Karpas-422 (cell line): ENCODE results near the gene HAUS8. TPM values are rescaled to one million over a fixed set of nuclear protein-coding genes. Genes with fewer than 3 reads are reported as not detected.

ENCODE experiments used
- DNase-seq: peaks from one replicate; pipeline ENCODE4 v3.0.0-alpha.2; 2015
- H2AFZ ChIP-seq: fragments of 200-600 bp; sonication (generic); 2 replicates; pipeline ENCODE4 v1.6.1; 2014; ENCODE audit warnings: antibody characterized with exemption, low read length, mixed read lengths
- H3K27ac ChIP-seq: fragments of 200-600 bp; sonication (generic); 2 replicates; pipeline ENCODE4 v1.5.1; 2014; ENCODE audit warnings: mild to moderate bottlenecking, low read length, moderate library complexity
- H3K27me3 ChIP-seq: fragments of 200-600 bp; sonication (generic); 2 replicates; pipeline ENCODE4 v1.6.1; 2014; ENCODE audit warnings: low read length, mixed read lengths
- H3K36me3 ChIP-seq: fragments of 200-600 bp; sonication (generic); 2 replicates; pipeline ENCODE4 v1.6.1; 2014; ENCODE audit warnings: low read length, mixed read lengths; ENCODE audit not compliant: insufficient read depth
- H3K4me1 ChIP-seq: fragments of 200-600 bp; sonication (generic); 2 replicates; pipeline ENCODE4 v1.6.1; 2014; ENCODE audit warnings: mild to moderate bottlenecking, low read length, mixed read lengths
- H3K4me2 ChIP-seq: fragments of 200-600 bp; sonication (generic); 2 replicates; pipeline ENCODE4 v1.6.1; 2014; ENCODE audit warnings: low read length, low read depth, mild to moderate bottlenecking; ENCODE audit not compliant: poor library complexity, severe bottlenecking
- H3K4me3 ChIP-seq: fragments of 200-600 bp; sonication (generic); 2 replicates; pipeline ENCODE4 v1.5.1; 2014; ENCODE audit warnings: mild to moderate bottlenecking, antibody characterized with exemption, low read length, mixed read lengths
- H3K79me2 ChIP-seq: fragments of 200-600 bp; sonication (generic); 2 replicates; pipeline ENCODE4 v1.6.1; 2014; ENCODE audit warnings: mild to moderate bottlenecking, low read length, mixed read lengths
- H3K9ac ChIP-seq: fragments of 200-600 bp; sonication (generic); 2 replicates; pipeline ENCODE4 v1.6.0; 2014; ENCODE audit warnings: low read length
- H3K9me2 ChIP-seq: fragments of 200-600 bp; sonication (generic), shearing (Covaris generic); replicated peaks from 2 replicates; pipeline ENCODE4 v1.6.0; 2014; ENCODE audit warnings: mild to moderate bottlenecking, low read length, moderate library complexity; ENCODE audit not compliant: insufficient read depth
- H3K9me3 ChIP-seq: fragments of 300-700, 200-600 bp; sonication (generic); 2 replicates; pipeline ENCODE4 v1.6.1; 2014; ENCODE audit warnings: low read length, mixed read lengths
- H4K20me1 ChIP-seq: fragments of 200-600 bp; sonication (generic); 2 replicates; pipeline ENCODE4 v1.6.1; 2014; ENCODE audit warnings: mild to moderate bottlenecking, antibody characterized with exemption, low read length, low read depth; ENCODE audit not compliant: insufficient read depth
- total RNA-seq: library from RNA; depleted of rRNA; stranded (reverse); fragments of >200 nt; shearing (Covaris generic); gene quantifications from 2 replicates; pipeline ENCODE4 v1.2.3, GENCODE V29; 2014; ENCODE audit warnings: low replicate concordance

HAUS8 gene
- total RNA-seq, 1 experiment from 2014 or later: 17.6 TPM

DNA sequence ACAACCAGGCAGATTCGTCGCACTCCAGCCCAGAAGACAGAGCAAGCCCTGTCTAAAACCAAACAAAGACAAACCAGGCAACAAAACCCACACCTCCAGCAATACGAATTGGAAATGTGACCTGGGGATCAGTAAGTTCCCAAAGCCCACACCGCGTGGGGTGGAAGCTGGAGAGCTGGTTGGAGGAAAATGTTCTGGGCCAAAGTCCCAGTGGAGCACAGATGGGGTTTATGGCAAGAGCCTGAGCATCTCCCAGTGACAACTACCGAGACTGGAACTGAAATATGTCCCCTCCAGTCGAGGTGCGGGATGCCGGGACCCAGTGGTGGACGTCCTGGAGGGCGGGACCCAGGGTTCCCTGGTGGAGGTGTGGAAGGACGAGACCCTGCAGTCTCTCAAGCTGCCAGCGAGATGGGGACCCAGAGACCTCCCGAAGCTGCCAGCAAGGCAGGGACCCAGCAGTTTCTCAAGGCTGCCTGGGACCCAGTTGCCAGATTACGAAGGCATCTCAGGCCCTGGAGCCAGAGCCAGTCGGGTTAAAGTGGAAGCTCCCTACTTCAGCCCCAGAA lies 26.3 kb downstream of the HAUS8 start:
- Histone ChIP-seq H3K79me2 (no peaks in the 10 kb centered on the region), H4K20me1 (no peaks in the 10 kb centered on the region), H2AFZ (no peak overlapping the region), H3K4me2 (no peak overlapping the region), H3K9me2 (no peaks in the 10 kb centered on the region), H3K4me3 (no peak overlapping the region), H3K27ac (no peak overlapping the region), H3K9me3 (no peaks in the 10 kb centered on the region), H3K27me3 (no peaks in the 10 kb centered on the region), H3K4me1 (no peaks in the 10 kb centered on the region), H3K36me3 (peaks cover 18% of the 10 kb centered on the region; the same call in 1 of the 2 replicates), H3K9ac (no peak overlapping the region)
- no peak for DNase-seq

DNA sequence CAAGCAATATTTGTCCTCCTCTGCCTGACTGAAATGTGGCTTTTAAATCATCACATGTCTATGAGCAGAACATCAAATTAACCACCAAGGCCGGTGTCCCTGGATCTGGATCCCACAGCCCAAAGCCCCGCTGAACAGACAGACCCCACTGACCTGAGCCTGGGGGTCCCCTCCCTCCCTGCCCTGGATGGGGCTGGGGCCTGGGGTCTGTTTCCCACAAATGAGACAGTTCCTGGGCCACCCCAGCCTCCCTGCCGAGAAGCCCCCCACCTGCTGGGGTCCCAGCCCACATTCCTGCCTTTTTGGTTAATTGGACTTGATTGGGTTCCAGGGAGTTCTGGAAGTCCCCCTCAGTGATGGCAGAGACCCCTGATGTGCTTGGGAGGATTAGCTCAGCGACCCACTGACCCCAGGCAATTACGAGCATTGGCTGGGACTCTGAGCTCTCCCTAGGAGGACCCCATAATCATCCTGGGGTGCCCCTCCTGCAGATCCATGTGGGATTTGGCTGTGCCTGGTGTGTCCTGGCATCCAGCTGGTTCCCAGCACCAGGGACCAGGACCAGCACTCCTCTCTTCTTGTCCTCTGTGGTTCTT lies 29.2 kb downstream of the HAUS8 start:
- Histone ChIP-seq H3K27ac (no peak overlapping the region), H3K9me3 (no peaks in the 10 kb centered on the region), H3K9me2 (no peaks in the 10 kb centered on the region), H3K36me3 (peaks cover 8% of the 10 kb centered on the region; the same call in 1 of the 2 replicates), H4K20me1 (no peaks in the 10 kb centered on the region), H3K4me1 (no peaks in the 10 kb centered on the region), H3K9ac (no peak overlapping the region), H3K79me2 (no peaks in the 10 kb centered on the region), H2AFZ (no peak overlapping the region), H3K27me3 (no peaks in the 10 kb centered on the region), H3K4me2 (no peak overlapping the region), H3K4me3 (no peak overlapping the region)
- no peak for DNase-seq

DNA sequence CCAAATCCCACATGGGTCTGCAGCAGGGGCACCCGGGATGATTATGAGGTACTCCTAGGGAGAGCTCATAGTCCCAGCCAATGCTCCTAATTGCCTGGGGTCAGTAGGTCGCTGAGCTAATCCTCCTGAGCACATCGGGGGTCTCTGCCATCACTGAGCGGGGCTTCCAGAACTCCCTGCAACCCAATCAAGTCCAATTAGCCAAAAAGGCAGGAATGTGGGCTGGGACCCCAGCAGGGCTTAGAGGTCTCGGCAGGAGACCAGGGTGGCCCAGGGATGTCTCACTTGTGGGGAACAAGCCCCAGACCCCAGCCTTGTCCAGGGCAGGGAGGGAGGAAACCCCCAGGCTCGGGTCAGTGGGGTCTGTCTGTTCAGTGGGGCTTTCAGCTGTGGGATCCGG lies 31.5 kb downstream of the HAUS8 start:
- Histone ChIP-seq H3K4me2 (no peak overlapping the region), H3K9ac (no peak overlapping the region), H3K4me1 (no peaks in the 10 kb centered on the region), H3K79me2 (no peaks in the 10 kb centered on the region), H3K27me3 (no peaks in the 10 kb centered on the region), H3K9me2 (no peaks in the 10 kb centered on the region), H3K9me3 (no peaks in the 10 kb centered on the region), H3K4me3 (no peak overlapping the region), H3K36me3 (no peaks in the 10 kb centered on the region), H2AFZ (no peak overlapping the region), H3K27ac (no peak overlapping the region), H4K20me1 (no peaks in the 10 kb centered on the region)
- DNase-seq: no peak

DNA sequence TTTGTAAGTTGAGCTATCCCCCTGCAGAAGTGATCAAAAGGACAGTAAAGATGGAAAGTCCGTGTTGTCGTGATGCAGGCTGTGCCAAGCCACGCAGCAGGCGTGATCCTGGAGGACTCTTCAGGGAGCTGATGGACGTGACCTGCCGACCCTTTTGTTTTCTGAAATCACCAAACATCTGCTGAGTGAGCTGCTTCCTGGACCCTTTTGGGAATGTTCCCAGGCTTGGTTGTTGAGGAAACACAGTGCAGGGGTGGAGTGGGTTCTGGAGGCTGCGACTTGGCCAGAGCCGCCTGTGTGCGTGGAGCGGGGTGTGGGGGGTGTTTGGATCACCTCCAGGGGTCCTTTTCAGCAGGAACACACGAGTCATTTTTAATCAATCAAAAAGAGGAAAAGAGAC lies 33.3 kb downstream of the HAUS8 start:
- H2AFZ ChIP-seq: no peak overlapping the region
- no peak for DNase-seq

DNA sequence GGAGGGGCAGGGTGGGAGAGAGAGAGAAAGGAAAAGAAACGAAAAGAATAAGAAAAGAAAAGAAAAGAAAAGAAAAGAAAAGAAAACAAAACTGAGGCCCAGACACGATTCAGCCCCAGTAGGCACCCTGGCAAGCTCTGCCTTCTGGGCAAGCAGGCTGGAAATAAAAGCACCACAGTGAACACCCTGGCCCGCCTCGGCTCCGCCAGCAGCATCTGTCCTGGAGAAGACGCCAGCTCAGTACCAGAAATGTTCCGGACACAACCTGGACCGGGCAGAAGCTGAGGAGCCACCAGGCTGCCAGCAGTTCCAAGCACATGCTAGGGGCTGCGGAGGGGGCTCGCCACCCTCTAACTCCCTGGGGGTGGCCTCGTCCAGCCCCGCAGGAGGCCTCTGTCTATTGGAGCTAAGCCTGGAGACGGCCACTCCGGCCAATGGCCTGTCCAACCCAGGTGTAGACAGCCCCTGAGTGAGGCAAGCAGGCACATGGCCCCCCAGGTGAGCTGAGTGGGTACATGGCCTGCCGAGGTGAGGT lies 37.2 kb downstream of the HAUS8 start:
- no peak for DNase-seq
- H3K4me3 ChIP-seq: no peak overlapping the region
- no peaks in the 10 kb centered on the region for H3K9me2 ChIP-seq
- no peak overlapping the region for H3K4me2 ChIP-seq
- no peaks in the 10 kb centered on the region for H3K27me3 ChIP-seq
- no peak overlapping the region for H2AFZ ChIP-seq
- no peaks in the 10 kb centered on the region for H3K4me1 ChIP-seq
- no peaks in the 10 kb centered on the region for H3K9me3 ChIP-seq
- no peaks in the 10 kb centered on the region for H4K20me1 ChIP-seq
- H3K27ac ChIP-seq: no peak overlapping the region
- no peak overlapping the region for H3K9ac ChIP-seq
- no peaks in the 10 kb centered on the region for H3K36me3 ChIP-seq
- H3K79me2 ChIP-seq: no peaks in the 10 kb centered on the region

More for the DNA sequence above, 33.3 kb downstream of the HAUS8 start:
- Histone ChIP-seq H3K27ac (no peak overlapping the region), H3K9me2 (no peaks in the 10 kb centered on the region), H3K4me2 (no peak overlapping the region), H3K79me2 (no peaks in the 10 kb centered on the region), H3K9me3 (no peaks in the 10 kb centered on the region), H3K4me1 (no peaks in the 10 kb centered on the region), H3K27me3 (no peaks in the 10 kb centered on the region), H3K4me3 (no peak overlapping the region), H3K9ac (no peak overlapping the region), H4K20me1 (no peaks in the 10 kb centered on the region), H3K36me3 (no peaks in the 10 kb centered on the region)

DNA sequence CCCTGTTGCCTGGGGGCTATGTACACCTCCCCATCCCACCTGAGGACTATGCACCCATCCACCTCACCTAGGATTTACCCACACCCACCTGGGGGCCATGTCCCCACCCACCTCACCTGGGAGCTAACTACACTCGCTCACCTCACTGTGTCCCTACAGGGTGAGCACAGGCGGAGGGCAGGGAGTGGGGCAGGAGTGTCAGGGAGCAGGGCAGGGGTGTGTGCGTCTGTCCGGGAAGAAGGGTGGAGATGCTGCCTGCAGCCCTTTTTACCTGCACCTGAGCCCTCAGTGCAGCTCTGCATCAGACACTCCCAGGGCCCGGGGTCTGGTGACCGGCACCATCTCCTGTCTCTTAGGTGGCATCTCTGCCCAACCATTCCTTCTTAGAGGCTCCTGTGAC lies 38.1 kb downstream of the HAUS8 start:
- H3K4me2 ChIP-seq: no peak overlapping the region
- DNase-seq: no peak
- no peaks in the 10 kb centered on the region for H3K9me3 ChIP-seq

DNA sequence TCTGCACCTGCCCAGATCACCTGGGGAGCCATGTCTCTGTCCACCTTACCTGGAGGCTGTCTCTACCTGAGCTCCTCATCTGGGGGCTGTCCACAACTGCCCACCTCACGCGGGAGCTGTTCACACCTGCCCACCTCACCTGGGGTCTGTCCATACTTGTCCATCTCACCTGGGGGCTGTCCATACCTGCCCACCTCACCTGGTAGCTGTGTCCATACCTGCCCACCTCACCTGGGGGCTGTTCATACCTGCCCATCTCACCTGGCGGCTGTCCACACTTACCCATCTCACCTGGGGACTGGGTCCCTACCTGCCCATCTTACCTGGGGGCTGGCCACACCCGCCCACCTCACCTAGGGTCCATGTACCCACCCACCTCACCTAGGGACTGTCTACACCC lies 38.6 kb downstream of the HAUS8 start:
- H3K4me1 ChIP-seq: no peaks in the 10 kb centered on the region
- no peak for DNase-seq
- no peaks in the 10 kb centered on the region for H3K27me3 ChIP-seq
- H3K79me2 ChIP-seq: no peaks in the 10 kb centered on the region
- H3K9me2 ChIP-seq: no peaks in the 10 kb centered on the region
- H3K4me2 ChIP-seq: no peak overlapping the region
- H4K20me1 ChIP-seq: no peaks in the 10 kb centered on the region
- no peaks in the 10 kb centered on the region for H3K9me3 ChIP-seq
- no peak overlapping the region for H3K9ac ChIP-seq
- H3K27ac ChIP-seq: no peak overlapping the region
- no peaks in the 10 kb centered on the region for H3K36me3 ChIP-seq
- H3K4me3 ChIP-seq: no peak overlapping the region
- no peak overlapping the region for H2AFZ ChIP-seq

More for the DNA sequence above, 38.1 kb downstream of the HAUS8 start:
- H3K27me3 ChIP-seq: no peaks in the 10 kb centered on the region
- no peaks in the 10 kb centered on the region for H3K79me2 ChIP-seq
- no peak overlapping the region for H2AFZ ChIP-seq
- no peak overlapping the region for H3K9ac ChIP-seq
- no peak overlapping the region for H3K27ac ChIP-seq
- no peaks in the 10 kb centered on the region for H3K36me3 ChIP-seq
- H4K20me1 ChIP-seq: no peaks in the 10 kb centered on the region
- no peaks in the 10 kb centered on the region for H3K4me1 ChIP-seq
- no peak overlapping the region for H3K4me3 ChIP-seq
- no peaks in the 10 kb centered on the region for H3K9me2 ChIP-seq

DNA sequence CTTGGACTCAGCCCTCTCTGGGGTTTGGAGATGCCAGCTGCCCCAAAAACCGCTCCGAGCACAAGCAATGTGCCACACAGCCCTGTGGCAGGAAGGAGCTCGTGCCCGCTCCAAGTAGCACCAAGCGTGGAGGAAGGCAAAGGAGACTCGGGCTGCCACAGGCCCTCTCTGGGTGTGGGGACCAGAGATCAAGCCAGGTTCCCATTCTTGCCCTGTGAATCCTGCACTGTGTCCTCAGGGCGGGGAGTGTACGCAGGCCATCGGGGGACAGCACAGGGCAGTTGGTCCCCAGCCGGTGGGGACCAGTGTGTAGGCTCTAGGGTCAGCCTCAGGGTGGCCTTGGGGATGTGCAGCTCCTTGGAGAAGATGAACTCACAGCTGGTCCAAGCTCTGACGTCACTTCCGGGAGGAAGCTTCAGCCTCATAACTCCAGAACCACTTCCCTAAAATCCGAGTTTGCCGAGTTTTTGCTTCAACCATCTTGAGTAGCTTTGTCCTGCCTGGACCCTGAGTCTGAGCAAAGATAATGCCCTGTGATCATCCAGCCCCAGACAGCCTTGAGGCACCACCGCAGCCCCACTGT lies 39.3 kb downstream of the HAUS8 start:
- Histone ChIP-seq H3K9ac (no peak overlapping the region), H3K27me3 (no peaks in the 10 kb centered on the region), H2AFZ (no peak overlapping the region), H3K27ac (no peak overlapping the region), H3K4me2 (no peak overlapping the region), H3K79me2 (no peaks in the 10 kb centered on the region), H3K4me1 (no peaks in the 10 kb centered on the region), H3K36me3 (no peaks in the 10 kb centered on the region), H3K4me3 (no peak overlapping the region), H4K20me1 (no peaks in the 10 kb centered on the region), H3K9me3 (no peaks in the 10 kb centered on the region), H3K9me2 (no peaks in the 10 kb centered on the region)
- DNase-seq: no peak
